ENCODE results near the gene SYNGR4. TPM values are rescaled to one million over a fixed set of nuclear protein-coding genes. Genes with fewer than 3 reads are reported as not detected.
"Not testable (repeated sequence)": the region's sequence is repeated elsewhere in the genome, so short reads cannot be mapped to it uniquely, and the experiment has no call there.

Gene SYNGR4
- total RNA-seq, 4 donors from 2014 or later: not detected

GRCh38 chr19:48390188-48391099, 26.3 kb downstream of the SYNGR4 start:
- DNase-seq (ENCODE audit: low spot score in 2 of 2): peak; percentile 84 to 87
- peak overlapping the region; percentile 88 for H3K27ac ChIP-seq
- peaks cover 40% of the 10 kb centered on the region for H3K4me1 ChIP-seq
- H3K27me3 ChIP-seq: peaks cover 26% of the 10 kb centered on the region
- peak overlapping the region; percentile 79 for H3K4me3 ChIP-seq
- 3% methylated on average over 22 of the region's 24 CpGs for WGBS
- no peaks in the 10 kb centered on the region for H3K9me3 ChIP-seq
- peaks cover 40% of the 10 kb centered on the region for H3K36me3 ChIP-seq
- TF ChIP-seq POLR2AphosphoS5 (IDR thresholded peaks at IDR 0.05) (peak in 1 of 3 donors; percentile 23), CTCF (IDR thresholded peaks at IDR 0.05) (peak; percentile 20 to 81), EP300 (IDR thresholded peaks at IDR 0.05) (no peak), POLR2A (IDR thresholded peaks at IDR 0.05) (no peak)

- TF ChIP-seq POLR2A (IDR thresholded peaks at IDR 0.05): peak in 1 of 2 donors; percentile 42
- no peak for TF ChIP-seq POLR2AphosphoS5 (IDR thresholded peaks at IDR 0.05)
- TF ChIP-seq CTCF (IDR thresholded peaks at IDR 0.05): peak; percentile 63 to 94
- no peak for TF ChIP-seq EP300 (IDR thresholded peaks at IDR 0.05)
- no peaks in the 10 kb centered on the region for H3K9me3 ChIP-seq
- peak; percentile 85 to 88 for DNase-seq (ENCODE audit: low spot score in 2 of 2)
- peaks cover 49% of the 10 kb centered on the region for H3K4me1 ChIP-seq
- peaks cover 31% of the 10 kb centered on the region for H3K36me3 ChIP-seq
- peak within 1 kb of the TSS; percentile 88 for H3K27ac ChIP-seq
- 2% methylated on average over 25 of the region's 42 CpGs for WGBS
- H3K27me3 ChIP-seq: peaks cover 35% of the 10 kb centered on the region
- H3K4me3 ChIP-seq: peak within 1 kb of the TSS; percentile 79
These were observed 27.2 kb downstream of the SYNGR4 start, which contains the start of gene KDELR1 for GRCh38 chr19:48391100-48392005. Gene KDELR1, minus strand, starts transcription at chr19:48391551. Its CDS starts 193 bp downstream, at chr19:48391358.

GRCh38 chr19:48392006-48392344, 27.8 kb downstream of the SYNGR4 start:
- not testable (repeated sequence) for H3K27ac ChIP-seq; H3K9me3 ChIP-seq; DNase-seq (ENCODE audit: low spot score in 2 of 2); H3K4me3 ChIP-seq
- Histone ChIP-seq H3K4me1 (peaks cover 55% of the 10 kb centered on the region), H3K27me3 (peaks cover 41% of the 10 kb centered on the region), H3K36me3 (peaks cover 25% of the 10 kb centered on the region)
- 83% methylated on average over 1 of the region's 1 CpG for WGBS

GRCh38 chr19:48392860-48393558, 28.8 kb downstream of the SYNGR4 start:
- TF ChIP-seq POLR2AphosphoS5 (IDR thresholded peaks at IDR 0.05) (no peak), POLR2A (IDR thresholded peaks at IDR 0.05) (no peak), EP300 (IDR thresholded peaks at IDR 0.05) (no peak), CTCF (IDR thresholded peaks at IDR 0.05) (no peak)
- Histone ChIP-seq H3K4me1 (peaks cover 65% of the 10 kb centered on the region), H3K36me3 (peaks cover 15% of the 10 kb centered on the region), H3K27ac (no peak overlapping the region), H3K4me3 (peak overlapping the region; percentile 38), H3K27me3 (peaks cover 48% of the 10 kb centered on the region), H3K9me3 (no peaks in the 10 kb centered on the region)
- no peak for DNase-seq (ENCODE audit: low spot score in 2 of 2)
- WGBS: 76% methylated on average over 9 of the region's 15 CpGs

GRCh38 chr19:48393559-48394330, 29.6 kb downstream of the SYNGR4 start, which contains the start of gene GRIN2D:
Gene GRIN2D, plus strand, starts transcription at chr19:48393668. Its CDS starts 4,725 bp downstream, at chr19:48398393.
- H3K4me3 ChIP-seq: peak within 1 kb of the TSS; percentile 38
- WGBS: 4% methylated on average over 4 of the region's 40 CpGs

More at GRCh38 chr19:48393559-48394330, 29.6 kb downstream of the SYNGR4 start, which contains the start of gene GRIN2D:
- no peak for DNase-seq (ENCODE audit: low spot score in 2 of 2)
- Histone ChIP-seq H3K36me3 (peaks cover 8% of the 10 kb centered on the region), H3K27ac (no peak within 1 kb of the TSS), H3K27me3 (peaks cover 48% of the 10 kb centered on the region), H3K9me3 (no peaks in the 10 kb centered on the region), H3K4me1 (peaks cover 67% of the 10 kb centered on the region)
- TF ChIP-seq POLR2AphosphoS5 (IDR thresholded peaks at IDR 0.05) (no peak), POLR2A (IDR thresholded peaks at IDR 0.05) (no peak), EP300 (IDR thresholded peaks at IDR 0.05) (no peak), CTCF (IDR thresholded peaks at IDR 0.05) (no peak)
